Fibroblast of lung (primary cell): ENCODE data around the gene ADD2. TPM values are rescaled to one million over a fixed set of nuclear protein-coding genes. Genes with fewer than 3 reads are reported as not detected.

ENCODE experiments used
- DNase-seq, 2 donors: peaks; one replicate each; pipeline versions ENCODE4 v3.0.0 to v3.0.0-alpha.2; 2010; ENCODE audit warnings: low read depth in 2 of 2
- H2AFZ ChIP-seq: 2 replicates; pipeline ENCODE4 v1.5.1; 2012; ENCODE audit warnings: low read length, control low read depth, inconsistent platforms
- H3K27ac ChIP-seq: 2 replicates; pipeline ENCODE4 v1.5.1; 2011; ENCODE audit warnings: low read length, control low read depth; ENCODE audit not compliant: insufficient read depth
- H3K27me3 ChIP-seq: 2 replicates; pipeline ENCODE4 v1.5.1; 2011; ENCODE audit warnings: mild to moderate bottlenecking, low read length; ENCODE audit not compliant: control insufficient read depth, insufficient read depth
- H3K36me3 ChIP-seq: 2 replicates; pipeline ENCODE4 v1.5.1; 2011; ENCODE audit warnings: low read length; ENCODE audit not compliant: control insufficient read depth, insufficient read depth
- H3K4me1 ChIP-seq: 2 replicates; pipeline ENCODE4 v1.5.1; 2011; ENCODE audit warnings: low read length; ENCODE audit not compliant: control insufficient read depth, insufficient read depth; ENCODE audit errors: extremely low read depth
- H3K4me2 ChIP-seq: 2 replicates; pipeline ENCODE4 v1.5.1; 2011; ENCODE audit warnings: low read length, control low read depth; ENCODE audit not compliant: insufficient read depth; ENCODE audit errors: extremely low read depth
- H3K4me3 ChIP-seq, 4 experiments: fragments of 200-600 bp in 1 of 4; sonication (generic) in 1 of 4; replicated peaks in 1 of 4; 2 replicates each; pipeline ENCODE4 v1.5.1; 2011 to 2016; ENCODE audit warnings: low read length in 4 of 4, low read depth in 3 of 4, mild to moderate bottlenecking in 3 of 4, control low read depth in 2 of 4, inconsistent platforms in 1 of 4, mixed read lengths in 1 of 4; ENCODE audit not compliant: insufficient read depth in 1 of 4; ENCODE audit errors: control extremely low read depth in 1 of 4
- H3K79me2 ChIP-seq: 2 replicates; pipeline ENCODE4 v1.5.1; 2012; ENCODE audit warnings: mild to moderate bottlenecking, low read length, inconsistent platforms; ENCODE audit not compliant: control insufficient read depth, insufficient read depth
- H3K9ac ChIP-seq: 2 replicates; pipeline ENCODE4 v1.5.1; 2011; ENCODE audit warnings: mild to moderate bottlenecking, low read length, control low read depth; ENCODE audit not compliant: insufficient read depth
- H3K9me3 ChIP-seq: 2 replicates; pipeline ENCODE4 v1.5.1; 2012; ENCODE audit warnings: low read depth, low read length; ENCODE audit not compliant: control insufficient read depth, insufficient read depth
- H4K20me1 ChIP-seq: 2 replicates; pipeline ENCODE4 v1.5.1; 2011; ENCODE audit warnings: low read length; ENCODE audit not compliant: control insufficient read depth, insufficient read depth; ENCODE audit errors: extremely low read depth
- EZH2 ChIP-seq: IDR thresholded peaks from 2 replicates; pipeline ENCODE4 v1.5.1; 2012; ENCODE audit warnings: low read length, control low read depth, mild to moderate bottlenecking; ENCODE audit errors: missing control alignments
- polyA plus RNA-seq, 2 donors: library from polyadenylated mRNA; depleted of rRNA in 1 of 2; stranded (reverse) in 1 of 2; unstranded in 1 of 2; fragments of >200 nt; gene quantifications; 2 replicates each; pipeline ENCODE4 v1.2.1, GENCODE V29; 2011 to 2012; ENCODE audit warnings: missing spikeins in 1 of 2
- total RNA-seq: library from RNA; depleted of rRNA; stranded (reverse); fragments of >200 nt; gene quantifications from 2 replicates; pipeline ENCODE4 v1.2.1, GENCODE V29; 2014
- TF ChIP-seq, protein P1 (sequence below), 2 donors: IDR thresholded peaks in 1 of 2; conservative IDR thresholded peaks in 1 of 2; 1 replicate in 1 of 2; 2 replicates in 1 of 2; pipeline ENCODE4 v1.5.1; 2011 to 2012; ENCODE audit warnings: low read length in 2 of 2, control low read depth in 1 of 2, inconsistent platforms in 1 of 2, low read depth in 1 of 2, mild to moderate bottlenecking in 1 of 2

ADD2 gene
- total and polyA plus RNA-seq, 2 donors (not counting 1 experiment from before 2014, with no cell fraction given) = 0.22 to 2.5 TPM

GRCh38 chr2:70735071-70735470, 32.9 kb downstream of the ADD2 start:
- no peak for TF ChIP-seq EZH2
- TF ChIP-seq, protein P1, sequence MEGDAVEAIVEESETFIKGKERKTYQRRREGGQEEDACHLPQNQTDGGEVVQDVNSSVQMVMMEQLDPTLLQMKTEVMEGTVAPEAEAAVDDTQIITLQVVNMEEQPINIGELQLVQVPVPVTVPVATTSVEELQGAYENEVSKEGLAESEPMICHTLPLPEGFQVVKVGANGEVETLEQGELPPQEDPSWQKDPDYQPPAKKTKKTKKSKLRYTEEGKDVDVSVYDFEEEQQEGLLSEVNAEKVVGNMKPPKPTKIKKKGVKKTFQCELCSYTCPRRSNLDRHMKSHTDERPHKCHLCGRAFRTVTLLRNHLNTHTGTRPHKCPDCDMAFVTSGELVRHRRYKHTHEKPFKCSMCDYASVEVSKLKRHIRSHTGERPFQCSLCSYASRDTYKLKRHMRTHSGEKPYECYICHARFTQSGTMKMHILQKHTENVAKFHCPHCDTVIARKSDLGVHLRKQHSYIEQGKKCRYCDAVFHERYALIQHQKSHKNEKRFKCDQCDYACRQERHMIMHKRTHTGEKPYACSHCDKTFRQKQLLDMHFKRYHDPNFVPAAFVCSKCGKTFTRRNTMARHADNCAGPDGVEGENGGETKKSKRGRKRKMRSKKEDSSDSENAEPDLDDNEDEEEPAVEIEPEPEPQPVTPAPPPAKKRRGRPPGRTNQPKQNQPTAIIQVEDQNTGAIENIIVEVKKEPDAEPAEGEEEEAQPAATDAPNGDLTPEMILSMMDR (conservative IDR thresholded peaks at IDR 0.05 in 1 of 2, IDR thresholded peaks at IDR 0.05 in 1 of 2; ENCODE audit: low read depth in 1 of 2, low read length in 2 of 2) = no peak
- H3K4me2 ChIP-seq = no peak overlapping the region
- no peaks in the 10 kb centered on the region for H3K4me1 ChIP-seq
- no peaks in the 10 kb centered on the region for H3K79me2 ChIP-seq
- no peaks in the 10 kb centered on the region for H3K27me3 ChIP-seq
- H3K4me3 ChIP-seq = no peak overlapping the region
- H3K9me3 ChIP-seq = no peaks in the 10 kb centered on the region
- DNase-seq = no peak
- H4K20me1 ChIP-seq = no peaks in the 10 kb centered on the region
- no peaks in the 10 kb centered on the region for H3K36me3 ChIP-seq
- no peak overlapping the region for H3K9ac ChIP-seq
- H3K27ac ChIP-seq = no peak overlapping the region
- H2AFZ ChIP-seq = no peak overlapping the region

GRCh38 chr2:70733646-70734180, 34.3 kb downstream of the ADD2 start:
- H3K9me3 ChIP-seq = no peaks in the 10 kb centered on the region
- H3K27ac ChIP-seq = no peak overlapping the region
- H3K4me1 ChIP-seq = no peaks in the 10 kb centered on the region
- TF ChIP-seq, protein P1 (conservative IDR thresholded peaks at IDR 0.05 in 1 of 2, IDR thresholded peaks at IDR 0.05 in 1 of 2; ENCODE audit: low read depth in 1 of 2, low read length in 2 of 2) = no peak
- no peak for TF ChIP-seq EZH2
- DNase-seq = no peak
- no peak overlapping the region for H3K9ac ChIP-seq
- no peak overlapping the region for H2AFZ ChIP-seq
- no peaks in the 10 kb centered on the region for H3K79me2 ChIP-seq
- H3K36me3 ChIP-seq = no peaks in the 10 kb centered on the region
- H3K4me2 ChIP-seq = no peak overlapping the region
- H3K27me3 ChIP-seq = no peaks in the 10 kb centered on the region
- no peak overlapping the region for H3K4me3 ChIP-seq
- H4K20me1 ChIP-seq = no peaks in the 10 kb centered on the region

DNA sequence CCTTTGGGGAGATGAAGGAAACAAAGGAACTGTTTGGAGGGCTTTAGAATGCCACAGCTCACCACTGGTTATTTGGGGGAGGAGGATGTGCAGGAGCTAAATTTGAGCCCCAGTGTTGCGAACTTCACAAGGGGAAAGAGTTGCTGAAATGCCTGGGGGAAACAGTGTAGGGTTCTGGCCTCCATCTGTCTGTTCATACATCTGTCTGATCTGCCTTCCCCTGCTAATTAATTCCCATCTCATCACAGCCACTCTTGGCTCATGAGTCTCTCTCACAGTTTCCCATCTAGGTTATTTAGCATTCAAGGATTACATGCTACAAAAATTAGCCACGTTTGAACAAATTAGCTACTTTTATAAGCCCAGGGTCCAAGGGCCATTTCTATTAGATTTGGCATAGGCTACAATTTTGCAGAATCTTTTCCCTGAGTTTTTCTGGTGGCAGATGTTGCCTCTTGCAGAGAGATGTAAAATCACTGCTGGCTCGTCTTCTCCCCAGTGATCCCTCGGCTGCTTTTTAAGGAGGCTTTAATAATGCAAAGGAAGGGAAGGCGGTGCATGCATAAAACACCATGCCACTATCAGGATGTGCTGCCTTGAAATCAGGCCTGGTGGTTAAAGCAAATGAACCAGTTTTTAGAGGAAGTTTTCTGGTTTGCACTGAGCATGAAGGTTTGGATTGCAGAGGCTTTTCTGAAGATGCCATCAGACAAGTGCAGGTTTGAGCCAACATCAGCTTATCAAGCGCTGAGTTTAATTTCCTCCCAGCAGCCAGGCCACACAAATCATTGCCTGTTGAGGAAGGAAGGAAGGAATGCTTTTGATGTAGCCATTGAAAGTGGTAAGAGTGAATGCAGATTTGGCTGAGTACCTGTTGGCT, 35.0 kb downstream of the ADD2 start:
- no peaks in the 10 kb centered on the region for H4K20me1 ChIP-seq
- H3K4me2 ChIP-seq = no peak overlapping the region
- H3K27me3 ChIP-seq = no peaks in the 10 kb centered on the region
- no peak overlapping the region for H3K27ac ChIP-seq
- H3K9me3 ChIP-seq = no peaks in the 10 kb centered on the region
- H3K36me3 ChIP-seq = no peaks in the 10 kb centered on the region
- TF ChIP-seq, protein P1 (conservative IDR thresholded peaks at IDR 0.05 in 1 of 2, IDR thresholded peaks at IDR 0.05 in 1 of 2; ENCODE audit: low read depth in 1 of 2, low read length in 2 of 2) = no peak
- TF ChIP-seq EZH2 = no peak
- no peak overlapping the region for H2AFZ ChIP-seq
- H3K4me3 ChIP-seq = no peak overlapping the region
- no peak overlapping the region for H3K9ac ChIP-seq
- no peaks in the 10 kb centered on the region for H3K79me2 ChIP-seq
- no peak for DNase-seq
- H3K4me1 ChIP-seq = no peaks in the 10 kb centered on the region
